ENCODE measurements around the gene STMN1. TPM values are rescaled to one million over a fixed set of nuclear protein-coding genes. Genes with fewer than 3 reads are reported as not detected.

The STMN1 gene
- total RNA-seq, 1 experiment from 2014 or later, result 418 TPM

GRCh38 chr1:25858906-25859789, 47.1 kb downstream of the STMN1 start, which contains the start of gene AUNIP (continued):
- TF ChIP-seq STAT6 (CRISPR knock-in tag; conservative IDR thresholded peaks at IDR 0.05; ENCODE audit: low read depth), result no peak
- no peak for TF ChIP-seq HMGA2 (CRISPR knock-in tag; IDR thresholded peaks at IDR 0.05)
- TF ChIP-seq ETV6 (CRISPR knock-in tag; IDR thresholded peaks at IDR 0.05), result peak; percentile 82
- TF ChIP-seq AR (CRISPR knock-in tag; IDR thresholded peaks at IDR 0.05), result no peak
- TF ChIP-seq SMAD4 (CRISPR knock-in tag; IDR thresholded peaks at IDR 0.05), result 0 out of 2 replicates have a peak, but pooled peaks have one; percentile 38
- no peak for TF ChIP-seq JAZF1 (CRISPR knock-in tag; IDR thresholded peaks at IDR 0.05)
- TF ChIP-seq ZNF425 (CRISPR knock-in tag; conservative IDR thresholded peaks at IDR 0.05), result no peak
- no peak for TF ChIP-seq ATF2 (CRISPR knock-in tag; IDR thresholded peaks at IDR 0.05; ENCODE audit: borderline replicate concordance, low read depth)
- peak; percentile 80 for TF ChIP-seq TEAD4 (CRISPR knock-in tag; IDR thresholded peaks at IDR 0.05)
- TF ChIP-seq NR3C1 (CRISPR knock-in tag; conservative IDR thresholded peaks at IDR 0.05; ENCODE audit: low read depth), result no peak
- 0 out of 2 replicates have a peak, but pooled peaks have one; percentile 45 for TF ChIP-seq NR2C2 (CRISPR knock-in tag; IDR thresholded peaks at IDR 0.05)
- TF ChIP-seq MYBL2 (CRISPR knock-in tag; IDR thresholded peaks at IDR 0.05), result peak; percentile 85; the same call in 1 of the 2 replicates
- 0 out of 2 replicates have a peak, but pooled peaks have one; percentile 31 for TF ChIP-seq USF1 (CRISPR knock-in tag; IDR thresholded peaks at IDR 0.05)
- TF ChIP-seq TEAD1 (CRISPR knock-in tag; IDR thresholded peaks at IDR 0.05), result peak; percentile 76; the same call in 1 of the 2 replicates
- no peak for TF ChIP-seq CBFB (CRISPR knock-in tag; IDR thresholded peaks at IDR 0.05; ENCODE audit: low read depth)
- no peak for TF ChIP-seq OVOL2 (CRISPR knock-in tag; IDR thresholded peaks at IDR 0.05; ENCODE audit: borderline replicate concordance)
- no peak for TF ChIP-seq EMX1 (CRISPR knock-in tag; IDR thresholded peaks at IDR 0.05)
- peak; percentile 93 for TF ChIP-seq MAX (CRISPR knock-in tag; IDR thresholded peaks at IDR 0.05)
- peak; percentile 91; the same call in 1 of the 2 replicates for TF ChIP-seq E2F5 (CRISPR knock-in tag; IDR thresholded peaks at IDR 0.05)
- TF ChIP-seq ATF1 (CRISPR knock-in tag; IDR thresholded peaks at IDR 0.05), result no peak
- TF ChIP-seq ZNF138 (CRISPR knock-in tag; conservative IDR thresholded peaks at IDR 0.05), result no peak
- peak; percentile 78 for TF ChIP-seq SP1 (CRISPR knock-in tag; conservative IDR thresholded peaks at IDR 0.05)
- TF ChIP-seq KAT7 (CRISPR knock-in tag; IDR thresholded peaks at IDR 0.05; ENCODE audit: borderline replicate concordance), result no peak
- no peak for TF ChIP-seq SOX15 (CRISPR knock-in tag; IDR thresholded peaks at IDR 0.05)
- TF ChIP-seq FOXP4 (CRISPR knock-in tag; IDR thresholded peaks at IDR 0.05), result peak; percentile 85
